HepG2 (cell line): ENCODE data around the gene CLDN15.

ENCODE experiments used
- CREB1 ChIP-seq, 2 experiments: fragments of 450-650 bp in 1 of 2; IDR thresholded peaks; 2 replicates each; pipeline ENCODE4 v1.6.1; 2016 to 2017; ENCODE audit warnings: control low read depth in 1 of 2, mild to moderate bottlenecking in 1 of 2, missing compliant biosample characterization in 1 of 2, missing genetic modification characterization in 1 of 2
- JUND ChIP-seq: sonication (generic); formaldehyde crosslinking; IDR thresholded peaks from 2 replicates; pipeline ENCODE4 v1.8.0; 2022; ENCODE audit warnings: mild to moderate bottlenecking, missing genetic modification reagents
- POLR2AphosphoS5 ChIP-seq: IDR thresholded peaks from 2 replicates; pipeline ENCODE4 v1.6.1; 2012; ENCODE audit warnings: low read depth, low read length

- TF ChIP-seq POLR2AphosphoS5 (no peak), CREB1 (IDR thresholded peaks at IDR 0.05) (no peak), CREB1 (CRISPR knock-in tag; IDR thresholded peaks at IDR 0.05) (no peak), JUND (CRISPR knock-in tag) (no peak)
Measured at GRCh38 chr7:101225650-101226049, 12.0 kb downstream of the CLDN15 start.
